K562 (cell line): ENCODE measurements around the gene ARMH1. TPM values are rescaled to one million over a fixed set of nuclear protein-coding genes. Genes with fewer than 3 reads are reported as not detected.

Experiments used
- ATAC-seq: fragments of 200-7000 bp; cut with Tn5 transposase; 3 replicates; pipeline ENCODE4 v1.9.1; 2020; ENCODE audit warnings: moderate library complexity
- BruUV-seq: library from RNA; stranded (reverse); fragments of 400-500 nt; replicated peaks from 2 replicates; lab custom pipeline; 2021; lab: Mats Ljungman, UMichigan
- CTCF ChIA-PET: fragments of 300-600 bp; formaldehyde crosslinking; extraction: SDS; loops from one replicate; lab custom pipeline; 2021; ENCODE audit warnings: low intra/inter-chr PET ratio; lab: Yijun Ruan, JAX
- POLR2A ChIA-PET: fragments of 300-600, 350-650 bp; sonication (Branson Sonifier 250); formaldehyde crosslinking; extraction: SDS; loops from one replicate; lab custom pipeline; 2021; ENCODE audit warnings: antibody characterized with exemption, inconsistent platforms; lab: Yijun Ruan, JAX
- DNase-seq, 4 experiments: peaks; one replicate each; pipeline versions ENCODE4 v3.0.0 to v3.0.0-alpha.2; 2011 to 2018; ENCODE audit warnings: low spot score in 3 of 4, mixed read lengths in 3 of 4; ENCODE audit errors: extremely low read depth in 1 of 4
- FAIRE-seq: peaks from 2 replicates; lab custom pipeline; 2011; peaks lifted over from hg19 to GRCh38; lab: Jason Lieb, UNC
- H2AFZ ChIP-seq: 2 replicates; pipeline ENCODE4 v1.6.0; 2011; ENCODE audit warnings: low read depth, low read length, control low read depth, inconsistent platforms
- H3K27ac ChIP-seq: fragments of 200-600 bp; 3 replicates; pipeline ENCODE4 v1.8.0; 2011; ENCODE audit warnings: low read depth, mild to moderate bottlenecking, control low read depth, inconsistent platforms, low read length, moderate library complexity, mixed read lengths; ENCODE audit errors: extremely low read depth
- H3K27me3 ChIP-seq, 2 experiments: fragments of 300-600 bp in 1 of 2; 2 replicates in 1 of 2; 3 replicates in 1 of 2; pipeline versions ENCODE4 v1.6.0 to v1.8.0; 2011; ENCODE audit warnings: inconsistent platforms in 2 of 2, low read length in 2 of 2, mild to moderate bottlenecking in 1 of 2, mixed read lengths in 1 of 2, moderate library complexity in 1 of 2; ENCODE audit not compliant: control insufficient read depth in 2 of 2, insufficient read depth in 2 of 2
- H3K36me3 ChIP-seq: fragments of 300-600 bp; 3 replicates; pipeline ENCODE4 v1.8.0; 2011; ENCODE audit warnings: mild to moderate bottlenecking, low read length, inconsistent platforms; ENCODE audit not compliant: control insufficient read depth, insufficient read depth
- H3K4me1 ChIP-seq, 2 experiments: fragments of 200-600 bp in 1 of 2; replicated peaks in 1 of 2; 2 replicates in 1 of 2; 3 replicates in 1 of 2; pipeline versions ENCODE4 v1.5.1 to v1.8.0; 2011; ENCODE audit warnings: inconsistent platforms in 2 of 2, low read length in 2 of 2, mild to moderate bottlenecking in 1 of 2, mixed read lengths in 1 of 2, moderate library complexity in 1 of 2; ENCODE audit not compliant: control insufficient read depth in 2 of 2, insufficient read depth in 2 of 2
- H3K4me2 ChIP-seq: 2 replicates; pipeline ENCODE4 v1.6.1; 2011; ENCODE audit warnings: low read length, control low read depth, inconsistent platforms, mixed read lengths; ENCODE audit not compliant: insufficient read depth
- H3K4me3 ChIP-seq: fragments of 200-600 bp; sonication (generic), shearing (Covaris generic); 2 replicates; pipeline ENCODE4 v1.5.1; 2016; ENCODE audit warnings: control low read depth, inconsistent platforms
- H3K79me2 ChIP-seq: fragments of 200-600 bp; 3 replicates; pipeline ENCODE4 v1.8.0; 2011; ENCODE audit warnings: low read length, inconsistent platforms; ENCODE audit not compliant: control insufficient read depth, insufficient read depth
- H3K9ac ChIP-seq, 2 experiments: 2 replicates each; pipeline versions ENCODE4 v1.6.0 to v1.6.1; 2011; ENCODE audit warnings: low read depth in 2 of 2, low read length in 2 of 2, control low read depth in 1 of 2, inconsistent platforms in 1 of 2, mild to moderate bottlenecking in 1 of 2, mixed read lengths in 1 of 2; ENCODE audit not compliant: insufficient read depth in 1 of 2
- H3K9me1 ChIP-seq: one replicate; pipeline ENCODE4 v1.6.0; 2011; ENCODE audit warnings: inconsistent platforms, mild to moderate bottlenecking, low read length, moderate library complexity; ENCODE audit not compliant: control insufficient read depth, insufficient read depth
- H3K9me3 ChIP-seq: replicated peaks from 2 replicates; pipeline ENCODE4 v1.5.1; 2011; ENCODE audit warnings: low read depth, low read length, inconsistent platforms; ENCODE audit not compliant: control insufficient read depth, insufficient read depth
- H4K20me1 ChIP-seq: replicated peaks from 2 replicates; pipeline ENCODE4 v1.6.1; 2011; ENCODE audit warnings: low read length, inconsistent platforms, mixed read lengths; ENCODE audit not compliant: control insufficient read depth, insufficient read depth
- CREBBP ChIP-seq: IDR thresholded peaks from one replicate; pipeline ENCODE4 v1.6.1; 2012; ENCODE audit warnings: low read depth, mild to moderate bottlenecking, control low read depth, inconsistent platforms, low read length
- EGR1 ChIP-seq: fragments of 450-650 bp; conservative IDR thresholded peaks from 2 replicates; pipeline ENCODE4 v1.6.1; 2017; ENCODE audit warnings: mild to moderate bottlenecking
- GTF2E2 ChIP-seq: fragments of 200-800 bp; sonication (Bioruptor generic); IDR thresholded peaks from 2 replicates; pipeline ENCODE4 v1.6.1; 2016; ENCODE audit warnings: missing genetic modification characterization, missing compliant biosample characterization
- PCBP1 ChIP-seq: fragments of 200-400 bp; formaldehyde crosslinking; IDR thresholded peaks from 2 replicates; pipeline ENCODE4 v1.6.1; 2018; ENCODE audit warnings: mild to moderate bottlenecking, low read depth, low read length; ENCODE audit not compliant: poor library complexity, severe bottlenecking
- PTTG1 ChIP-seq: fragments of 450-650 bp; IDR thresholded peaks from 2 replicates; pipeline ENCODE4 v1.6.1; 2016; ENCODE audit warnings: low read depth, mild to moderate bottlenecking, missing genetic modification characterization, missing compliant biosample characterization
- SMARCA4 ChIP-seq: fragments of 450-650 bp; IDR thresholded peaks from 2 replicates; pipeline ENCODE4 v1.6.1; 2016
- TCF15 ChIP-seq: fragments of 250-450 bp; sonication (Bioruptor Pico); IDR thresholded peaks from 2 replicates; pipeline ENCODE4 v1.8.0; 2022; ENCODE audit warnings: moderate library complexity, mild to moderate bottlenecking, inconsistent platforms
- TCF3 ChIP-seq: sonication (generic); formaldehyde crosslinking; IDR thresholded peaks from 2 replicates; pipeline ENCODE4 v1.4.0; 2020; ENCODE audit warnings: mild to moderate bottlenecking, missing genetic modification reagents
- WGBS: fragments of 100-300 bp; shearing (Covaris generic); methylation state at CpG from one replicate; pipeline ENCODE4 v1.1.6; 2016; ENCODE audit warnings: low coverage, mixed read lengths; ENCODE audit not compliant: insufficient coverage; ENCODE audit errors: missing lambda C conversion rate; 5-methylcytosine and 5-hydroxymethylcytosine counted together
- in situ Hi-C: fragments of 300-500 bp; cut with MboI; formaldehyde crosslinking; loops from 4 replicates; pipeline ENCODE4 v1.15.0; 2018; ENCODE audit warnings: inconsistent platforms, mixed read lengths
- intact Hi-C: fragments of 100-400 bp; cut with micrococcal nuclease; formaldehyde crosslinking; loops from 2 replicates; pipeline ENCODE4 v1.14.2; 2022
- polyA plus RNA-seq, 8 experiments: library from polyadenylated mRNA; depleted of rRNA in 4 of 8; stranded (reverse) in 5 of 8; unstranded in 3 of 8; fragments of >200 nt; fragmentation: Nextera tagmentation in 2 of 8; fragmentation: Illumina TruSeq in 1 of 8; extraction: Ambion mirVana in 2 of 8; extraction: Trizol in 1 of 8; gene quantifications; 2 replicates each; pipeline versions ENCODE4 v1.2.1 to v1.2.3, GENCODE V29; 2011 to 2014; ENCODE audit warnings: inconsistent platforms in 1 of 8, missing spikeins in 1 of 8
- total RNA-seq, 7 experiments: library from RNA; depleted of rRNA in 6 of 7; stranded (reverse); fragments of >200 nt in 6 of 7; fragmentation: Illumina TruSeq in 2 of 7; extraction: Trizol in 2 of 7; gene quantifications; 2 replicates each; pipeline versions ENCODE4 v1.2.1 to v1.2.3, GENCODE V29; 2011 to 2021; ENCODE audit warnings: low replicate concordance in 1 of 7
- TF ChIP-seq, protein P1 (sequence below): fragments of 450-650 bp; IDR thresholded peaks from 2 replicates; pipeline ENCODE4 v1.6.1; 2016; ENCODE audit warnings: missing biosample characterization, missing genetic modification characterization
- TF ChIP-seq, protein P2 (sequence below), 2 experiments: fragments of 450-650 bp in 1 of 2; sonication (generic) in 1 of 2; formaldehyde crosslinking in 1 of 2; IDR thresholded peaks; 2 replicates each; pipeline versions ENCODE4 v1.7.1 to v1.9.0; 2016 to 2022; ENCODE audit warnings: inconsistent platforms in 1 of 2, mild to moderate bottlenecking in 1 of 2, missing genetic modification reagents in 1 of 2

The ARMH1 gene
- total and polyA plus RNA-seq, 9 of the 15 experiments (the other 6 are each of a cell fraction or from before 2014, with no cell fraction given) = 0.41 TPM; not detected in 8

DNA sequence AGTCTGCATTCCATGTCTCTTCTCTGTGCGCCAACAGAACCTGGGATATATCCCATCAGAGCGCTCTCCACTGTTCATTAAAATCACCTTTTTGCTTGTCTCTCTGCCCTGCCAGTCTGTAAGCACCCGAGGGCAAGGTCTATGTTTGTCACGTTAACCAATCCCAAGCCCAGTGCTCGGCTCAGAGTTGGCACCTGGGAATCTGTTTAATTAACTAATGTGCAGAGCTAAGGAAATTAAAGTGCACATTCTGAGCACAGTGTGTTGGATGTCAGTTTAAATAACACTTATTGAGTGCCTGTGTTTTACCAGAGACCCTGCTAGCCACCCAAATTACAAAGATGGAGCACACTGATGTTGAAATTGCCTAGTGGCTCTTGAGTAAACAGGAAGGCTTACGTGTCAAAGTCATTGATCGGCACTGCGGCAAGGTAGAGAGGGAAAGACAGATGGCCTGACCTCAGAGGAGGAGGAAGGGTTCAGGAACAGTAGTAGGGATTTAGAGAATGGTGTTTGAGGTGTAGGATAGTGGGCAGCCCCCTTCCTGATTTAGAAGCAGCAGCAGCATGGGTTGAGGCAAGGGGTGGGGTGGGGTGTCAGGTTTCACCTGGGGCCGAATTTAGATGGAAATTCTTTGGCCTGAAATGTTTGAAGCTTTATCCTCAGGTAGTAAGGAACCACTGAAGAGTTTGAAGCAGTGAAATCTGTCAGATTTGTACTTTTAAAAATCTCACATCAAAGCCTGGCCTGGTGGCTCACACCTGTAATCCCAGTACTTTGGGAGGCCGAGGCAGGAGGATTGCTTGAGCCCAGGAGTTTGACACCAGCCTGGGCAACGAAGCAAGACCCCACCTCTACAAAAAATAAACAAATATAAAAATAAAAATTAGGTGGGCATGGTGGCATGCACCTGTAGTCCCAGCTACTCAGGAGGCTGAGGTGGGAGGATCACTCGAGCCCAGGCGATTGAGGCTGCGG is 7.7 kb downstream of the ARMH1 start:
- Histone ChIP-seq H3K4me3 (no peak overlapping the region), H3K79me2 (no peaks in the 10 kb centered on the region), H3K9me1 (no peaks in the 10 kb centered on the region), H4K20me1 (no peaks in the 10 kb centered on the region), H3K9me3 (no peaks in the 10 kb centered on the region), H3K4me2 (no peak overlapping the region), H3K36me3 (no peaks in the 10 kb centered on the region), H3K9ac (no peak overlapping the region)
- ChIA-PET CTCF (no interaction called here), POLR2A (interaction anchor here (0.6 to 1.1 kb wide), 2 partner anchors 39 to 53 kb away, joined by 4 to 5 read pairs; no protein-coding TSS in a partner anchor)
- FAIRE-seq = no peak
- no TSS peak for BruUV-seq
- intact Hi-C loops = no loop called here
- peak; percentile 26; the same call in 2 of the 3 replicates for ATAC-seq
- no peak for DNase-seq
- TF ChIP-seq, protein P1, sequence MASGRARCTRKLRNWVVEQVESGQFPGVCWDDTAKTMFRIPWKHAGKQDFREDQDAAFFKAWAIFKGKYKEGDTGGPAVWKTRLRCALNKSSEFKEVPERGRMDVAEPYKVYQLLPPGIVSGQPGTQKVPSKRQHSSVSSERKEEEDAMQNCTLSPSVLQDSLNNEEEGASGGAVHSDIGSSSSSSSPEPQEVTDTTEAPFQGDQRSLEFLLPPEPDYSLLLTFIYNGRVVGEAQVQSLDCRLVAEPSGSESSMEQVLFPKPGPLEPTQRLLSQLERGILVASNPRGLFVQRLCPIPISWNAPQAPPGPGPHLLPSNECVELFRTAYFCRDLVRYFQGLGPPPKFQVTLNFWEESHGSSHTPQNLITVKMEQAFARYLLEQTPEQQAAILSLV (tag) = no peak
- TF ChIP-seq, protein P2, sequence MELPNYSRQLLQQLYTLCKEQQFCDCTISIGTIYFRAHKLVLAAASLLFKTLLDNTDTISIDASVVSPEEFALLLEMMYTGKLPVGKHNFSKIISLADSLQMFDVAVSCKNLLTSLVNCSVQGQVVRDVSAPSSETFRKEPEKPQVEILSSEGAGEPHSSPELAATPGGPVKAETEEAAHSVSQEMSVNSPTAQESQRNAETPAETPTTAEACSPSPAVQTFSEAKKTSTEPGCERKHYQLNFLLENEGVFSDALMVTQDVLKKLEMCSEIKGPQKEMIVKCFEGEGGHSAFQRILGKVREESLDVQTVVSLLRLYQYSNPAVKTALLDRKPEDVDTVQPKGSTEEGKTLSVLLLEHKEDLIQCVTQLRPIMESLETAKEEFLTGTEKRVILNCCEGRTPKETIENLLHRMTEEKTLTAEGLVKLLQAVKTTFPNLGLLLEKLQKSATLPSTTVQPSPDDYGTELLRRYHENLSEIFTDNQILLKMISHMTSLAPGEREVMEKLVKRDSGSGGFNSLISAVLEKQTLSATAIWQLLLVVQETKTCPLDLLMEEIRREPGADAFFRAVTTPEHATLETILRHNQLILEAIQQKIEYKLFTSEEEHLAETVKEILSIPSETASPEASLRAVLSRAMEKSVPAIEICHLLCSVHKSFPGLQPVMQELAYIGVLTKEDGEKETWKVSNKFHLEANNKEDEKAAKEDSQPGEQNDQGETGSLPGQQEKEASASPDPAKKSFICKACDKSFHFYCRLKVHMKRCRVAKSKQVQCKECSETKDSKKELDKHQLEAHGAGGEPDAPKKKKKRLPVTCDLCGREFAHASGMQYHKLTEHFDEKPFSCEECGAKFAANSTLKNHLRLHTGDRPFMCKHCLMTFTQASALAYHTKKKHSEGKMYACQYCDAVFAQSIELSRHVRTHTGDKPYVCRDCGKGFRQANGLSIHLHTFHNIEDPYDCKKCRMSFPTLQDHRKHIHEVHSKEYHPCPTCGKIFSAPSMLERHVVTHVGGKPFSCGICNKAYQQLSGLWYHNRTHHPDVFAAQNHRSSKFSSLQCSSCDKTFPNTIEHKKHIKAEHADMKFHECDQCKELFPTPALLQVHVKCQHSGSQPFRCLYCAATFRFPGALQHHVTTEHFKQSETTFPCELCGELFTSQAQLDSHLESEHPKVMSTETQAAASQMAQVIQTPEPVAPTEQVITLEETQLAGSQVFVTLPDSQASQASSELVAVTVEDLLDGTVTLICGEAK (IDR thresholded peaks at IDR 0.05) = no peak
- TF ChIP-seq, protein P2 (CRISPR knock-in tag; IDR thresholded peaks at IDR 0.05) = no peak
- TF ChIP-seq EGR1 = no peak
- TF ChIP-seq TCF3 = no peak
- TF ChIP-seq PCBP1 = no peak
- TF ChIP-seq CREBBP = no peak
- no peak for TF ChIP-seq GTF2E2 (tag)
- no peak for TF ChIP-seq PTTG1 (tag)
- TF ChIP-seq SMARCA4 = no peak
- no peak for TF ChIP-seq TCF15
- TF ChIP-seq, all 486 proteins: peak for 0
- Histone ChIP-seq H3K27ac (no peak overlapping the region), H3K27me3 (peaks cover 26 to 36% of the 10 kb centered on the region in 2 experiments), H3K4me1 (peaks cover 0 to 4% of the 10 kb centered on the region in 2 experiments; a peak in 2 of 5 replicates), H2AFZ (no peak overlapping the region)
- in situ Hi-C loops = no loop called here
- WGBS = 22% methylated on average over 14 of the region's 14 CpGs
